Glutamatergic neuron (in vitro differentiated cells): ENCODE results near the gene SLC39A2. TPM values are rescaled to one million over a fixed set of nuclear protein-coding genes. Genes with fewer than 3 reads are reported as not detected.
"Not testable (repeated sequence)": the region's sequence is repeated elsewhere in the genome, so short reads cannot be mapped to it uniquely, and the experiment has no call there.

ENCODE experiments used
- DNase-seq: peaks from one replicate; pipeline ENCODE4 v3.0.0; 2022
- H3K27ac Mint-ChIP-seq: one replicate; pipeline ENCODE4 v1.8.0; 2020; ENCODE audit warnings: mild to moderate bottlenecking, mixed read lengths, inconsistent platforms; ENCODE audit not compliant: unreplicated experiment
- H3K27me3 Mint-ChIP-seq: one replicate; pipeline ENCODE4 v1.8.0; 2020; ENCODE audit warnings: mild to moderate bottlenecking, moderate library complexity, mixed read lengths, inconsistent platforms; ENCODE audit not compliant: unreplicated experiment
- H3K36me3 Mint-ChIP-seq: one replicate; pipeline ENCODE4 v1.8.0; 2020; ENCODE audit warnings: mild to moderate bottlenecking, mixed read lengths, inconsistent platforms; ENCODE audit not compliant: unreplicated experiment
- H3K4me1 Mint-ChIP-seq: one replicate; pipeline ENCODE4 v1.8.0; 2020; ENCODE audit warnings: mild to moderate bottlenecking, low read depth, mixed read lengths, inconsistent platforms; ENCODE audit not compliant: unreplicated experiment
- H3K4me3 Mint-ChIP-seq: one replicate; pipeline ENCODE4 v1.8.0; 2020; ENCODE audit warnings: mild to moderate bottlenecking, mixed read lengths, inconsistent platforms; ENCODE audit not compliant: unreplicated experiment
- H3K9me3 Mint-ChIP-seq: one replicate; pipeline ENCODE4 v1.8.0; 2020; ENCODE audit warnings: mild to moderate bottlenecking, moderate library complexity, mixed read lengths, inconsistent platforms; ENCODE audit not compliant: unreplicated experiment
- total RNA-seq: library from RNA; stranded (reverse); fragmentation: NEBNext Ultra II Directional; extraction: Animal tissue kit (Norgen Biotek cat#: 25700); gene quantifications from one replicate; pipeline ENCODE4 v1.2.1, GENCODE V29; 2021; ENCODE audit not compliant: unreplicated experiment
- TF ChIP-seq, protein P1 (sequence below): fragments of 200-600 bp; sonication (generic); IDR thresholded peaks from one replicate; pipeline ENCODE4 v1.5.0; 2021; ENCODE audit not compliant: partially characterized antibody, unreplicated experiment

SLC39A2 gene
- total RNA-seq, 1 donor from 2014 or later = not detected

DNA sequence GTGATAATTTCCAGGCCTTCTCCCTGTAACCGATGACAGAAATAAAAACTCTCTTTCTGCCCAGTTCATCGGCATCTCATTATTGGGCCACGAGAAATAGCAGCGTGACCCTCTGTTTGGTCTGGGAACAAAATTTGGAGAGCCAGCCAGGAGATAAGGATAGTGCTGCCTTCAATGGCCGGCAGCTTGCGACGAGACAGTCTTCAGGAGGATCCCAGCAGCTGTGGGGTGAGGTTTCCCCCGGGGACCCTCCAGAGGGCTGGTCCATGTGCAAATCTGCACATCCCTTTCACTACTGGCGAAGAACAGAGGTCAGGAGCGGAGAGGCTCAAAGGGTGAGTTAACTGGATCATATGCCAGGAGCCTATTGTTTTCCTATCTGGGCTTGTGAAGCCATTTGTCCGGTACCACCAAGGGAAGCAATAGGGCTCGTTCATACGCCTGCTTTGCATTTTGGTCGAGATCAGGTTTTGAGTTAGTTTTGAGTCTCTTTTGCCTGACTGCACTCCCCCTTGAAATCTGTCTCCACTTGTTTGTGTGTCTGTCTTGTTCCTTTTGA is 4.8 kb downstream of the SLC39A2 start:
- Mint-ChIP-seq H3K27me3 (no peaks in the 10 kb centered on the region), H3K4me3 (peak overlapping the region; percentile 51), H3K27ac (peak overlapping the region; percentile 75), H3K4me1 (peaks cover 5% of the 10 kb centered on the region), H3K36me3 (no peaks in the 10 kb centered on the region), H3K9me3 (peaks cover 3% of the 10 kb centered on the region)
- TF ChIP-seq, protein P1, sequence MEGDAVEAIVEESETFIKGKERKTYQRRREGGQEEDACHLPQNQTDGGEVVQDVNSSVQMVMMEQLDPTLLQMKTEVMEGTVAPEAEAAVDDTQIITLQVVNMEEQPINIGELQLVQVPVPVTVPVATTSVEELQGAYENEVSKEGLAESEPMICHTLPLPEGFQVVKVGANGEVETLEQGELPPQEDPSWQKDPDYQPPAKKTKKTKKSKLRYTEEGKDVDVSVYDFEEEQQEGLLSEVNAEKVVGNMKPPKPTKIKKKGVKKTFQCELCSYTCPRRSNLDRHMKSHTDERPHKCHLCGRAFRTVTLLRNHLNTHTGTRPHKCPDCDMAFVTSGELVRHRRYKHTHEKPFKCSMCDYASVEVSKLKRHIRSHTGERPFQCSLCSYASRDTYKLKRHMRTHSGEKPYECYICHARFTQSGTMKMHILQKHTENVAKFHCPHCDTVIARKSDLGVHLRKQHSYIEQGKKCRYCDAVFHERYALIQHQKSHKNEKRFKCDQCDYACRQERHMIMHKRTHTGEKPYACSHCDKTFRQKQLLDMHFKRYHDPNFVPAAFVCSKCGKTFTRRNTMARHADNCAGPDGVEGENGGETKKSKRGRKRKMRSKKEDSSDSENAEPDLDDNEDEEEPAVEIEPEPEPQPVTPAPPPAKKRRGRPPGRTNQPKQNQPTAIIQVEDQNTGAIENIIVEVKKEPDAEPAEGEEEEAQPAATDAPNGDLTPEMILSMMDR = no peak
- peak; percentile 64 for DNase-seq

DNA sequence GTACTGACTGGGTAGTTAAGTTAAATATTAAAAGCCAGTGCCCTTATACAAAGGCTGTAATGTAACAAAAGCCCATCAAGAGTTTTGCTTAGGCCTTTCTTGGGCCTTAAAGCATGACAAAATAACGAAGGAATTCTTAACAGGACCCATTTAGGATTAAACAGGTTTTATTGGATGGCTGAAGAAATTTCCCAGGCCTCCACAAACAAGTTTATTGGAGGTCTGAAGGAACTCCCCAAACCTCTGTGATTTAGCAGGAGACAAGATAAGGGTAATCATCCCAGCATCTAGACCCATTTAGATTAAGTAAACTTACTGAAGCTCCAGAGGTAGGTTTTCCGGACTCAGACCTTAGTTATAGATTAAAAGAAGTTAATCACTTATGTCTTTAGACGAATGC is 10.6 kb downstream of the SLC39A2 start:
- H3K36me3 Mint-ChIP-seq, H3K27me3 Mint-ChIP-seq, H3K9me3 Mint-ChIP-seq, DNase-seq, H3K4me1 Mint-ChIP-seq, H3K4me3 Mint-ChIP-seq, H3K27ac Mint-ChIP-seq: not testable (repeated sequence)

DNA sequence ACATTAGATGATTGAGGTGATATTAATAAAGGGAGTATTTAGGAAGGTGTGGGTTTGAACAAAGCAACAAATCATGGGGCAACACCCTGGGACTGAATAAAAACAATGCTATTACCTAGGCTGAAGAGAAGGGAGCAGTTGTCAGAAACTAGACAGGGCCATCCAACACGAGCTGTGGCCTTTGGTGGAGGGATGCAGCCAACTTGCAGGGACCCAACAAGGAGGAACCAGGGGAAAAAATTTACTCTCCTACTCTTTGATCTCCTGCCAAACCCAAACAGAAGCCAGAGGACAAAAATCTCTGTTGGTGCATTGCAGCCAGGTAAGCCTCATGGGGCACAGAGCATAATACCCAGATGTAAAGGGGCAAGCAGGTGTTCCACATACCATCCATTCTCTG is 12.0 kb downstream of the SLC39A2 start:
- Mint-ChIP-seq H3K9me3 (no peaks in the 10 kb centered on the region), H3K27ac (no peak overlapping the region), H3K36me3 (no peaks in the 10 kb centered on the region), H3K4me1 (peaks cover 3% of the 10 kb centered on the region), H3K4me3 (no peak overlapping the region), H3K27me3 (no peaks in the 10 kb centered on the region)
- DNase-seq = no peak
- TF ChIP-seq, protein P1 = no peak

DNA sequence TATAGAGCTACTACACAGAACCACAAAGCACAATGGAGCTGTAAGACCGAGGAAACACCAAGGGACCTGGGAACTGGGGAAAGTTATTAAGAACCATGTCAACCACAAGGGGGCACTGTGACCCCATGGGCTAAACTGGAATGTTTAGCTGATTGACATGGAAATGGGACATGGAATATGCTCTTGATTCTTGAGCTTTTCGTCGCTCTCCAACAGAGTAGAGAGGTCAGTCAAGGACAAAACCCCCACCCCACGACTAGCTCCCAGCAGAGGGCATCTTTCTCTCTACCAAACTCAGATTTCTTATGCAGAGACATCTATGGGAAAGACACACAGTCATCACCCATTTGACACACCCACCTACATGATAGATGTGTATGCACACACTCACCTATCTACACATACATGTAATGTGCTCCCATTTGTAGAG is 15.7 kb downstream of the SLC39A2 start:
- no peak overlapping the region for H3K4me3 Mint-ChIP-seq
- H3K27me3 Mint-ChIP-seq = no peaks in the 10 kb centered on the region
- H3K9me3 Mint-ChIP-seq = peaks cover 2% of the 10 kb centered on the region
- H3K36me3 Mint-ChIP-seq = no peaks in the 10 kb centered on the region
- TF ChIP-seq, protein P1 = peak; percentile 91
- peak; percentile 88 for DNase-seq
- H3K4me1 Mint-ChIP-seq = peaks cover 3% of the 10 kb centered on the region
- no peak overlapping the region for H3K27ac Mint-ChIP-seq

GRCh38 chr14:21015312-21015711 is 16.2 kb downstream of the SLC39A2 start:
- Mint-ChIP-seq H3K4me1 (peaks cover 3% of the 10 kb centered on the region), H3K9me3 (peaks cover 2% of the 10 kb centered on the region), H3K27ac (no peak overlapping the region), H3K27me3 (no peaks in the 10 kb centered on the region), H3K36me3 (no peaks in the 10 kb centered on the region), H3K4me3 (no peak overlapping the region)
- TF ChIP-seq, protein P1 = no peak
- DNase-seq = no peak
